SK-N-SH treated with all-trans-retinoic acid at 6 μM for 48 hours (cell line): ENCODE measurements around the gene MYL3.

Experiments
- ARNTL ChIP-seq: fragments of 450-650 bp; formaldehyde crosslinking; IDR thresholded peaks from 2 replicates; pipeline ENCODE4 v1.5.0; 2020; ENCODE audit warnings: low read depth, mild to moderate bottlenecking, moderate library complexity, borderline replicate concordance
- BACH2 ChIP-seq: fragments of 250-450 bp; sonication (Bioruptor Pico); IDR thresholded peaks from 2 replicates; pipeline ENCODE4 v1.9.0; 2021; ENCODE audit warnings: mild to moderate bottlenecking, borderline replicate concordance
- CREB5 ChIP-seq: fragments of 250-450 bp; sonication (Bioruptor Pico); IDR thresholded peaks from 2 replicates; pipeline ENCODE4 v1.5.1; 2020; ENCODE audit warnings: low read depth, mild to moderate bottlenecking, moderate library complexity
- CSDC2 ChIP-seq: fragments of 250-450 bp; sonication (Bioruptor Pico); IDR thresholded peaks from 2 replicates; pipeline ENCODE4 v1.5.0; 2020; ENCODE audit warnings: mild to moderate bottlenecking, moderate library complexity
- CSRNP3 ChIP-seq: fragments of 250-450 bp; sonication (Bioruptor Pico); IDR thresholded peaks from 2 replicates; pipeline ENCODE4 v1.5.1; 2021; ENCODE audit warnings: mild to moderate bottlenecking, moderate library complexity
- ESRRG ChIP-seq: fragments of 250-450 bp; sonication (Bioruptor Pico); IDR thresholded peaks from 2 replicates; pipeline ENCODE4 v1.6.1; 2021; ENCODE audit warnings: mild to moderate bottlenecking
- OSR1 ChIP-seq: fragments of 250-450 bp; sonication (Bioruptor Pico); IDR thresholded peaks from 2 replicates; pipeline ENCODE4 v1.8.0; 2022; ENCODE audit warnings: moderate library complexity, mild to moderate bottlenecking, inconsistent platforms
- POU6F1 ChIP-seq: fragments of 250-450 bp; sonication (Bioruptor Pico); IDR thresholded peaks from 2 replicates; pipeline ENCODE4 v1.8.0; 2021; ENCODE audit warnings: low read depth, mild to moderate bottlenecking, moderate library complexity, borderline replicate concordance
- RARB ChIP-seq: fragments of 250-450 bp; sonication (Bioruptor Pico); IDR thresholded peaks from 2 replicates; pipeline ENCODE4 v1.8.0; 2021; ENCODE audit warnings: mild to moderate bottlenecking, moderate library complexity
- TCF4 ChIP-seq: fragments of 250-450 bp; sonication (Bioruptor Pico); IDR thresholded peaks from 2 replicates; pipeline ENCODE4 v1.8.0; 2021; ENCODE audit warnings: mild to moderate bottlenecking, moderate library complexity, borderline replicate concordance
- TOX ChIP-seq: fragments of 250-450 bp; sonication (Bioruptor Pico); IDR thresholded peaks from 2 replicates; pipeline ENCODE4 v1.8.0; 2021; ENCODE audit warnings: mild to moderate bottlenecking, moderate library complexity, borderline replicate concordance
- ZFP30 ChIP-seq: fragments of 450-650 bp; formaldehyde crosslinking; IDR thresholded peaks from 2 replicates; pipeline ENCODE4 v1.5.0; 2022; ENCODE audit warnings: mild to moderate bottlenecking, moderate library complexity
- ZNF565 ChIP-seq: fragments of 450-650 bp; formaldehyde crosslinking; conservative IDR thresholded peaks from 2 replicates; pipeline ENCODE4 v1.5.0; 2020; ENCODE audit warnings: low read depth, mild to moderate bottlenecking, moderate library complexity
- ZNF8 ChIP-seq: fragments of 450-650 bp; formaldehyde crosslinking; IDR thresholded peaks from 2 replicates; pipeline ENCODE4 v1.5.0; 2020; ENCODE audit warnings: mild to moderate bottlenecking, moderate library complexity

GRCh38 chr3:46883054-46883829, 20.0 kb upstream of the MYL3 start:
- no peak for TF ChIP-seq ARNTL (CRISPR knock-in tag)
- no peak for TF ChIP-seq CSRNP3 (CRISPR knock-in tag)
- TF ChIP-seq BACH2 (CRISPR knock-in tag), result no peak
- no peak for TF ChIP-seq POU6F1
- TF ChIP-seq TCF4 (CRISPR knock-in tag), result no peak
- no peak for TF ChIP-seq TOX
- TF ChIP-seq CSDC2 (CRISPR knock-in tag), result no peak
- TF ChIP-seq OSR1 (CRISPR knock-in tag), result no peak
- no peak for TF ChIP-seq ZFP30 (CRISPR knock-in tag)
- no peak for TF ChIP-seq ZNF8 (CRISPR knock-in tag)
- TF ChIP-seq CREB5, result no peak
- TF ChIP-seq ZNF565, result no peak
- TF ChIP-seq RARB, result no peak
- no peak for TF ChIP-seq ESRRG (CRISPR knock-in tag)
